CD14-positive monocyte (primary cell): Measurements from ENCODE around the gene DLG1. TPM values are rescaled to one million over a fixed set of nuclear protein-coding genes. Genes with fewer than 3 reads are reported as not detected.

ENCODE experiments used
- DNase-seq, 3 donors: peaks; one replicate each; pipeline ENCODE4 v3.0.0-alpha.2; 2011 to 2022
- H2AFZ ChIP-seq: 2 replicates; pipeline ENCODE4 v1.6.0; 2012; ENCODE audit warnings: mild to moderate bottlenecking, low read depth, low read length, inconsistent platforms; ENCODE audit not compliant: insufficient read depth, poor library complexity, severe bottlenecking
- H3K27ac ChIP-seq, 2 donors: 1 replicate in 1 of 2; 2 replicates in 1 of 2; pipeline ENCODE4 v1.5.1; 2012 to 2013; ENCODE audit warnings: low read length in 2 of 2, control low read depth in 1 of 2, inconsistent platforms in 1 of 2, low read depth in 1 of 2, mild to moderate bottlenecking in 1 of 2
- H3K27me3 ChIP-seq, 2 donors: one replicate each; pipeline versions ENCODE4 v1.6.0 to v1.6.1; 2011 to 2013; ENCODE audit warnings: low read length in 2 of 2; ENCODE audit not compliant: control insufficient read depth in 2 of 2, insufficient read depth in 2 of 2
- H3K36me3 ChIP-seq, 2 donors: replicated peaks in 1 of 2; 1 replicate in 1 of 2; 2 replicates in 1 of 2; pipeline versions ENCODE4 v1.5.1 to v1.6.1; 2012 to 2013; ENCODE audit warnings: low read length in 2 of 2, control low read depth in 1 of 2, inconsistent platforms in 1 of 2, mild to moderate bottlenecking in 1 of 2; ENCODE audit not compliant: insufficient read depth in 2 of 2, control insufficient read depth in 1 of 2
- H3K4me1 ChIP-seq, 2 donors: 1 replicate in 1 of 2; 2 replicates in 1 of 2; pipeline versions ENCODE4 v1.5.1 to v1.6.1; 2012 to 2013; ENCODE audit warnings: low read length in 2 of 2, control low read depth in 1 of 2, inconsistent platforms in 1 of 2, mild to moderate bottlenecking in 1 of 2, moderate library complexity in 1 of 2; ENCODE audit not compliant: insufficient read depth in 2 of 2, control insufficient read depth in 1 of 2
- H3K4me2 ChIP-seq: replicated peaks from 2 replicates; pipeline ENCODE3; 2012; ENCODE audit warnings: low read length, moderate library complexity, mild to moderate bottlenecking; ENCODE audit not compliant: poor library complexity, severe bottlenecking; ENCODE audit errors: extremely low read depth
- H3K4me3 ChIP-seq, 3 experiments: fragments of 200-600 bp in 1 of 3; sonication (generic) in 1 of 3; replicated peaks in 1 of 3; 1 replicate in 2 of 3; 2 replicates in 1 of 3; pipeline ENCODE4 v1.5.1; 2011 to 2013; ENCODE audit warnings: low read length in 3 of 3, mild to moderate bottlenecking in 3 of 3, control low read depth in 2 of 3, low read depth in 2 of 3, inconsistent platforms in 1 of 3, moderate library complexity in 1 of 3
- H3K79me2 ChIP-seq: 2 replicates; pipeline ENCODE4 v1.6.0; 2012; ENCODE audit warnings: mild to moderate bottlenecking, control low read depth, inconsistent platforms, low read length, moderate library complexity; ENCODE audit not compliant: insufficient read depth
- H3K9ac ChIP-seq: 2 replicates; pipeline ENCODE4 v1.6.0; 2017; ENCODE audit warnings: low read length, mild to moderate bottlenecking; ENCODE audit not compliant: insufficient read depth, poor library complexity, severe bottlenecking
- H3K9me3 ChIP-seq, 2 donors: replicated peaks in 1 of 2; 1 replicate in 1 of 2; 2 replicates in 1 of 2; pipeline versions ENCODE4 v1.5.1 to v1.6.1; 2012 to 2013; ENCODE audit warnings: low read length in 2 of 2, control low read depth in 1 of 2; ENCODE audit not compliant: control insufficient read depth in 1 of 2, insufficient read depth in 1 of 2
- H4K20me1 ChIP-seq: 2 replicates; pipeline ENCODE4 v1.6.0; 2012; ENCODE audit warnings: mild to moderate bottlenecking, low read length, control low read depth, moderate library complexity; ENCODE audit not compliant: insufficient read depth
- H3K27ac Mint-ChIP-seq, 7 donors: one replicate each; pipeline ENCODE4 v1.8.0; 2020; ENCODE audit warnings: mild to moderate bottlenecking in 7 of 7, mixed read lengths in 7 of 7, moderate library complexity in 6 of 7, inconsistent platforms in 2 of 7
- H3K27me3 Mint-ChIP-seq, 3 donors: one replicate each; pipeline ENCODE4 v1.8.0; 2021 to 2022; ENCODE audit warnings: low read depth in 3 of 3, mild to moderate bottlenecking in 3 of 3, mixed read lengths in 3 of 3, moderate library complexity in 3 of 3, inconsistent platforms in 1 of 3
- H3K36me3 Mint-ChIP-seq, 2 donors: one replicate each; pipeline ENCODE4 v1.8.0; 2020; ENCODE audit warnings: mixed read lengths in 2 of 2, inconsistent platforms in 1 of 2, mild to moderate bottlenecking in 1 of 2
- H3K4me1 Mint-ChIP-seq: one replicate; pipeline ENCODE4 v1.8.0; 2020; ENCODE audit warnings: mild to moderate bottlenecking, mixed read lengths
- H3K4me3 Mint-ChIP-seq, 2 donors: one replicate each; pipeline ENCODE4 v1.8.0; 2020; ENCODE audit warnings: mild to moderate bottlenecking in 2 of 2, mixed read lengths in 2 of 2, moderate library complexity in 1 of 2
- H3K9me3 Mint-ChIP-seq, 7 donors: one replicate each; pipeline ENCODE4 v1.8.0; 2020 to 2022; ENCODE audit warnings: mixed read lengths in 7 of 7, mild to moderate bottlenecking in 6 of 7, moderate library complexity in 6 of 7, inconsistent platforms in 2 of 7
- WGBS: methylation state at CpG from one replicate; pipeline ENCODE4 v1.1.5; 2013; ENCODE audit warnings: missing lambda C conversion rate; ENCODE audit not compliant: insufficient coverage; 5-methylcytosine and 5-hydroxymethylcytosine counted together
- intact Hi-C, 2 donors: fragments of 100-400 bp; cut with micrococcal nuclease; formaldehyde crosslinking; loops; one replicate each; pipeline versions ENCODE4 v1.15.0 to v1.15.1; 2023
- polyA plus RNA-seq, 3 donors: library from polyadenylated mRNA; depleted of rRNA in 1 of 3; unstranded in 2 of 3; stranded (reverse) in 1 of 3; fragments of 300-500 nt in 2 of 3; fragments of >200 nt in 1 of 3; fragmentation: Illumina TruSeq in 2 of 3; gene quantifications; 1 replicate in 2 of 3; 2 replicates in 1 of 3; pipeline ENCODE4 v1.2.3, GENCODE V29; 2012 to 2021
- TF ChIP-seq, protein P1 (sequence below): fragments of 200-600 bp; IDR thresholded peaks from one replicate; pipeline ENCODE4 v1.8.0; 2022; ENCODE audit warnings: antibody characterized with exemption, mild to moderate bottlenecking

Gene DLG1
- polyA plus RNA-seq, 3 donors: 6.5 to 21.9 (median 10.2) TPM

- no peak for DNase-seq
- no peak overlapping the region for H3K27ac ChIP-seq
- H3K4me3 ChIP-seq: no peak overlapping the region
- H3K4me2 ChIP-seq: no peak overlapping the region
- WGBS: 100% methylated on average over 8 of the region's 15 CpGs
- H2AFZ ChIP-seq: no peak overlapping the region
- no peaks in the 10 kb centered on the region for H3K79me2 ChIP-seq
- H3K27ac Mint-ChIP-seq: no peak overlapping the region
- no peak overlapping the region for H3K4me3 Mint-ChIP-seq
- no peaks in the 10 kb centered on the region for H3K9me3 ChIP-seq
- no peaks in the 10 kb centered on the region for H3K36me3 Mint-ChIP-seq
- H3K27me3 Mint-ChIP-seq: peaks cover 3 to 7% (median 5%) of the 10 kb centered on the region in 3 donors
- H3K4me1 Mint-ChIP-seq: peaks cover 5% of the 10 kb centered on the region
- H3K4me1 ChIP-seq: peaks cover 6 to 7% of the 10 kb centered on the region in 2 donors
- peaks cover 0 to 6% (median 0%) of the 10 kb centered on the region in 7 donors for H3K9me3 Mint-ChIP-seq
- no peaks in the 10 kb centered on the region for H3K36me3 ChIP-seq
- H4K20me1 ChIP-seq: no peaks in the 10 kb centered on the region
- no peak overlapping the region for H3K9ac ChIP-seq
- peaks cover 0 to 5% of the 10 kb centered on the region in 2 donors for H3K27me3 ChIP-seq
- TF ChIP-seq, protein P1, sequence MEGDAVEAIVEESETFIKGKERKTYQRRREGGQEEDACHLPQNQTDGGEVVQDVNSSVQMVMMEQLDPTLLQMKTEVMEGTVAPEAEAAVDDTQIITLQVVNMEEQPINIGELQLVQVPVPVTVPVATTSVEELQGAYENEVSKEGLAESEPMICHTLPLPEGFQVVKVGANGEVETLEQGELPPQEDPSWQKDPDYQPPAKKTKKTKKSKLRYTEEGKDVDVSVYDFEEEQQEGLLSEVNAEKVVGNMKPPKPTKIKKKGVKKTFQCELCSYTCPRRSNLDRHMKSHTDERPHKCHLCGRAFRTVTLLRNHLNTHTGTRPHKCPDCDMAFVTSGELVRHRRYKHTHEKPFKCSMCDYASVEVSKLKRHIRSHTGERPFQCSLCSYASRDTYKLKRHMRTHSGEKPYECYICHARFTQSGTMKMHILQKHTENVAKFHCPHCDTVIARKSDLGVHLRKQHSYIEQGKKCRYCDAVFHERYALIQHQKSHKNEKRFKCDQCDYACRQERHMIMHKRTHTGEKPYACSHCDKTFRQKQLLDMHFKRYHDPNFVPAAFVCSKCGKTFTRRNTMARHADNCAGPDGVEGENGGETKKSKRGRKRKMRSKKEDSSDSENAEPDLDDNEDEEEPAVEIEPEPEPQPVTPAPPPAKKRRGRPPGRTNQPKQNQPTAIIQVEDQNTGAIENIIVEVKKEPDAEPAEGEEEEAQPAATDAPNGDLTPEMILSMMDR: no peak
- intact Hi-C loops: loop anchor here in 1 of 2 donors (10.0 kb wide), 1 partner anchor 47 kb away; no protein-coding TSS in a partner anchor
Observed at GRCh38 chr3:196997311-196997710, 301.1 kb downstream of the DLG1 start.

DNA sequence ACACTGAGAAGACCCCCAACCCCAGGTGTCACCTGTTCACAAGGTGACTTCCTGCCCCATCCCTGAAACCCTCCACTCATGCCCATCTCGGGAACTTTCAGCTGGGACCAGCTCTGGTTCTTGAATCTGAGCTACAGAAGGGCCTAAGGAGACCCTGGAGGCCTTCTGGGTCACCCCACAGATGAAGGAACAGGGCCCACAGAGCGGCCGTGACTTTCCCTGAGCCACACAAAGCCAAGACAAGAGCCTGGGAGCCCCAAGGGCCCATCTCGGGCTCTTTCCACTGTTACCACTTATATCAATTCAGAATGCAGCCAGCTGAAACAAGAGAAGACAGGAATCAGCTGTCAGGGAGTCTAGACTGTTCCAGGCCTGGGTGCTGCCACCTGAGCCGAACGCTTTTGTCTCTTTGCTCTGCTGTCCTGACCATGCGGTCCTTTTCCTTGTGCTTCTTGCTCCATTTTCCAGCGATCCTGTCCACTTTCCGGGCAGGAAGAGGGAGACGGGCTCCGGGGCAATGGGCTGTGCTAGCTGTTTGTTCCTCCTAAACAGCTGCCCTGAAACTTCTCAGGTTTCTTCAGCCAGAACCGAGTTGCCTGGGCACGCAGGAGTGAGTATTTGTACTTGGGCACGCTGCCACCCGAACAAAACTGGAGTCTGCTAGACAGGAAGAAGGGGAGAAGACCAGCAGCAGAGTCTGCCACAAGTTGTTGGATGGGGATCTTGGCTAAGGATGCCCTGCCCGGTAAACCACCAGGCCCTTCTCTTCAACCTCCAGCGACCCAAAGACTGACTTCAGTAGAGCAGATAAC lies 301.8 kb downstream of the DLG1 start:
- Histone ChIP-seq H3K9ac (no peak overlapping the region), H3K4me2 (no peak overlapping the region), H3K79me2 (no peaks in the 10 kb centered on the region), H4K20me1 (no peaks in the 10 kb centered on the region), H3K27me3 (peaks cover 0 to under 1% of the 10 kb centered on the region in 2 donors), H3K9me3 (no peaks in the 10 kb centered on the region), H3K4me1 (peaks cover 0 to under 1% of the 10 kb centered on the region in 2 donors), H3K4me3 (no peak overlapping the region), H3K27ac (no peak overlapping the region), H3K36me3 (no peaks in the 10 kb centered on the region), H2AFZ (no peak overlapping the region)
- intact Hi-C loops: loop anchor here in 1 of 2 donors (10.0 kb wide), 1 partner anchor 48 kb away; no protein-coding TSS in a partner anchor
- Mint-ChIP-seq H3K27ac (peak overlapping the region in 1 of 7 donors; percentile 63), H3K9me3 (peaks cover 0 to 6% (median 0%) of the 10 kb centered on the region in 7 donors), H3K36me3 (no peaks in the 10 kb centered on the region), H3K27me3 (peaks cover 2 to 6% (median 3%) of the 10 kb centered on the region in 3 donors), H3K4me3 (no peak overlapping the region), H3K4me1 (peaks cover 3% of the 10 kb centered on the region)
- TF ChIP-seq, protein P1: no peak
- DNase-seq: no peak
- WGBS: 86% methylated on average over 12 of the region's 17 CpGs
